K562 (cell line): Measurements from ENCODE around the gene PRR15L. TPM values are rescaled to one million over a fixed set of nuclear protein-coding genes. Genes with fewer than 3 reads are reported as not detected.

Experiments used
- ATAC-seq: fragments of 200-7000 bp; cut with Tn5 transposase; 3 replicates; pipeline ENCODE4 v1.9.1; 2020; ENCODE audit warnings: moderate library complexity
- BruUV-seq: library from RNA; stranded (reverse); fragments of 400-500 nt; replicated peaks from 2 replicates; lab custom pipeline; 2021; lab: Mats Ljungman, UMichigan
- CTCF ChIA-PET: fragments of 300-600 bp; formaldehyde crosslinking; extraction: SDS; loops from one replicate; lab custom pipeline; 2021; ENCODE audit warnings: low intra/inter-chr PET ratio; lab: Yijun Ruan, JAX
- POLR2A ChIA-PET: fragments of 300-600, 350-650 bp; sonication (Branson Sonifier 250); formaldehyde crosslinking; extraction: SDS; loops from one replicate; lab custom pipeline; 2021; ENCODE audit warnings: antibody characterized with exemption, inconsistent platforms; lab: Yijun Ruan, JAX
- DNase-seq, 4 experiments: peaks; one replicate each; pipeline versions ENCODE4 v3.0.0 to v3.0.0-alpha.2; 2011 to 2018; ENCODE audit warnings: low spot score in 3 of 4, mixed read lengths in 3 of 4; ENCODE audit errors: extremely low read depth in 1 of 4
- FAIRE-seq: peaks from 2 replicates; lab custom pipeline; 2011; peaks lifted over from hg19 to GRCh38; lab: Jason Lieb, UNC
- H2AFZ ChIP-seq: 2 replicates; pipeline ENCODE4 v1.6.0; 2011; ENCODE audit warnings: low read depth, low read length, control low read depth, inconsistent platforms
- H3K27ac ChIP-seq: fragments of 200-600 bp; 3 replicates; pipeline ENCODE4 v1.8.0; 2011; ENCODE audit warnings: low read depth, mild to moderate bottlenecking, control low read depth, inconsistent platforms, low read length, moderate library complexity, mixed read lengths; ENCODE audit errors: extremely low read depth
- H3K27me3 ChIP-seq, 2 experiments: fragments of 300-600 bp in 1 of 2; 2 replicates in 1 of 2; 3 replicates in 1 of 2; pipeline versions ENCODE4 v1.6.0 to v1.8.0; 2011; ENCODE audit warnings: inconsistent platforms in 2 of 2, low read length in 2 of 2, mild to moderate bottlenecking in 1 of 2, mixed read lengths in 1 of 2, moderate library complexity in 1 of 2; ENCODE audit not compliant: control insufficient read depth in 2 of 2, insufficient read depth in 2 of 2
- H3K36me3 ChIP-seq: fragments of 300-600 bp; 3 replicates; pipeline ENCODE4 v1.8.0; 2011; ENCODE audit warnings: mild to moderate bottlenecking, low read length, inconsistent platforms; ENCODE audit not compliant: control insufficient read depth, insufficient read depth
- H3K4me1 ChIP-seq, 2 experiments: fragments of 200-600 bp in 1 of 2; replicated peaks in 1 of 2; 2 replicates in 1 of 2; 3 replicates in 1 of 2; pipeline versions ENCODE4 v1.5.1 to v1.8.0; 2011; ENCODE audit warnings: inconsistent platforms in 2 of 2, low read length in 2 of 2, mild to moderate bottlenecking in 1 of 2, mixed read lengths in 1 of 2, moderate library complexity in 1 of 2; ENCODE audit not compliant: control insufficient read depth in 2 of 2, insufficient read depth in 2 of 2
- H3K4me2 ChIP-seq: 2 replicates; pipeline ENCODE4 v1.6.1; 2011; ENCODE audit warnings: low read length, control low read depth, inconsistent platforms, mixed read lengths; ENCODE audit not compliant: insufficient read depth
- H3K4me3 ChIP-seq: fragments of 200-600 bp; sonication (generic), shearing (Covaris generic); 2 replicates; pipeline ENCODE4 v1.5.1; 2016; ENCODE audit warnings: control low read depth, inconsistent platforms
- H3K79me2 ChIP-seq: fragments of 200-600 bp; 3 replicates; pipeline ENCODE4 v1.8.0; 2011; ENCODE audit warnings: low read length, inconsistent platforms; ENCODE audit not compliant: control insufficient read depth, insufficient read depth
- H3K9ac ChIP-seq, 2 experiments: 2 replicates each; pipeline versions ENCODE4 v1.6.0 to v1.6.1; 2011; ENCODE audit warnings: low read depth in 2 of 2, low read length in 2 of 2, control low read depth in 1 of 2, inconsistent platforms in 1 of 2, mild to moderate bottlenecking in 1 of 2, mixed read lengths in 1 of 2; ENCODE audit not compliant: insufficient read depth in 1 of 2
- H3K9me1 ChIP-seq: one replicate; pipeline ENCODE4 v1.6.0; 2011; ENCODE audit warnings: inconsistent platforms, mild to moderate bottlenecking, low read length, moderate library complexity; ENCODE audit not compliant: control insufficient read depth, insufficient read depth
- H3K9me3 ChIP-seq: replicated peaks from 2 replicates; pipeline ENCODE4 v1.5.1; 2011; ENCODE audit warnings: low read depth, low read length, inconsistent platforms; ENCODE audit not compliant: control insufficient read depth, insufficient read depth
- H4K20me1 ChIP-seq: replicated peaks from 2 replicates; pipeline ENCODE4 v1.6.1; 2011; ENCODE audit warnings: low read length, inconsistent platforms, mixed read lengths; ENCODE audit not compliant: control insufficient read depth, insufficient read depth
- CTBP1 ChIP-seq: fragments of 450-650 bp; IDR thresholded peaks from 2 replicates; pipeline ENCODE4 v1.6.1; 2016; ENCODE audit warnings: borderline replicate concordance
- E2F8 ChIP-seq: fragments of 450-650 bp; IDR thresholded peaks from 2 replicates; pipeline ENCODE4 v1.7.1; 2018; ENCODE audit warnings: mild to moderate bottlenecking, low read depth; ENCODE audit not compliant: partially characterized antibody
- ETV1 ChIP-seq: fragments of 450-650 bp; conservative IDR thresholded peaks from 2 replicates; pipeline ENCODE4 v1.6.1; 2016; ENCODE audit warnings: missing genetic modification characterization, control low read depth, low read depth, missing compliant biosample characterization
- HDAC8 ChIP-seq: fragments of 450-650 bp; IDR thresholded peaks from 2 replicates; pipeline ENCODE4 v1.6.1; 2016; ENCODE audit warnings: mild to moderate bottlenecking, missing genetic modification characterization, moderate library complexity, missing compliant biosample characterization
- HOXB6 ChIP-seq: fragments of 250-450 bp; sonication (Bioruptor Pico); IDR thresholded peaks from 2 replicates; pipeline ENCODE4 v1.5.1; 2022; ENCODE audit warnings: mild to moderate bottlenecking, borderline replicate concordance
- PML ChIP-seq: IDR thresholded peaks from 2 replicates; pipeline ENCODE4 v1.6.1; 2012; ENCODE audit warnings: low read length, inconsistent platforms
- POLR2B ChIP-seq: fragments of 450-650 bp; IDR thresholded peaks from 2 replicates; pipeline ENCODE4 v1.6.1; 2018; ENCODE audit warnings: low read depth; ENCODE audit not compliant: partially characterized antibody
- SIX5 ChIP-seq, 2 experiments: IDR thresholded peaks; 2 replicates each; pipeline ENCODE4 v1.6.1; 2011; ENCODE audit warnings: low read length in 2 of 2, borderline replicate concordance in 1 of 2, low read depth in 1 of 2, mild to moderate bottlenecking in 1 of 2, moderate library complexity in 1 of 2; ENCODE audit not compliant: insufficient read depth in 1 of 2
- ZC3H11A ChIP-seq: IDR thresholded peaks from 2 replicates; pipeline ENCODE4 v1.6.1; 2012; ENCODE audit warnings: low read depth, low read length, improper control_type of control experiment
- ZNF586 ChIP-seq: fragments of 450-650 bp; formaldehyde crosslinking; conservative IDR thresholded peaks from 2 replicates; pipeline ENCODE4 v1.4.0; 2020; ENCODE audit warnings: mild to moderate bottlenecking, moderate library complexity
- ZNF696 ChIP-seq: fragments of 250-450 bp; sonication (Bioruptor Pico); conservative IDR thresholded peaks from 2 replicates; pipeline ENCODE4 v1.4.0; 2020; ENCODE audit warnings: mild to moderate bottlenecking, moderate library complexity
- WGBS: fragments of 100-300 bp; shearing (Covaris generic); methylation state at CpG from one replicate; pipeline ENCODE4 v1.1.6; 2016; ENCODE audit warnings: low coverage, mixed read lengths; ENCODE audit not compliant: insufficient coverage; ENCODE audit errors: missing lambda C conversion rate; 5-methylcytosine and 5-hydroxymethylcytosine counted together
- in situ Hi-C: fragments of 300-500 bp; cut with MboI; formaldehyde crosslinking; loops from 4 replicates; pipeline ENCODE4 v1.15.0; 2018; ENCODE audit warnings: inconsistent platforms, mixed read lengths
- intact Hi-C: fragments of 100-400 bp; cut with micrococcal nuclease; formaldehyde crosslinking; loops from 2 replicates; pipeline ENCODE4 v1.14.2; 2022
- polyA plus RNA-seq, 8 experiments: library from polyadenylated mRNA; depleted of rRNA in 4 of 8; stranded (reverse) in 5 of 8; unstranded in 3 of 8; fragments of >200 nt; fragmentation: Nextera tagmentation in 2 of 8; fragmentation: Illumina TruSeq in 1 of 8; extraction: Ambion mirVana in 2 of 8; extraction: Trizol in 1 of 8; gene quantifications; 2 replicates each; pipeline versions ENCODE4 v1.2.1 to v1.2.3, GENCODE V29; 2011 to 2014; ENCODE audit warnings: inconsistent platforms in 1 of 8, missing spikeins in 1 of 8
- total RNA-seq, 7 experiments: library from RNA; depleted of rRNA in 6 of 7; stranded (reverse); fragments of >200 nt in 6 of 7; fragmentation: Illumina TruSeq in 2 of 7; extraction: Trizol in 2 of 7; gene quantifications; 2 replicates each; pipeline versions ENCODE4 v1.2.1 to v1.2.3, GENCODE V29; 2011 to 2021; ENCODE audit warnings: low replicate concordance in 1 of 7
- TF ChIP-seq, protein P1 (sequence below): fragments of 250-450 bp; sonication (Bioruptor Pico); IDR thresholded peaks from 2 replicates; pipeline ENCODE4 v1.8.0; 2022; ENCODE audit warnings: inconsistent platforms

PRR15L gene
- total and polyA plus RNA-seq, 9 of the 15 experiments (the other 6 are each of a cell fraction or from before 2014, with no cell fraction given) = 0.03 TPM; not detected in 8

- peaks cover 21 to 23% of the 10 kb centered on the region in 2 experiments for H3K4me1 ChIP-seq
- H3K9me1 ChIP-seq = no peaks in the 10 kb centered on the region
- in situ Hi-C loops = no loop called here
- no peak overlapping the region for H3K27ac ChIP-seq
- H3K4me3 ChIP-seq = no peak overlapping the region
- no peaks in the 10 kb centered on the region for H3K36me3 ChIP-seq
- no peak for ATAC-seq
- no peak overlapping the region for H3K9ac ChIP-seq
- no peak overlapping the region for H3K4me2 ChIP-seq
- H3K79me2 ChIP-seq = no peaks in the 10 kb centered on the region
- WGBS = 62% methylated on average over 12 of the region's 12 CpGs
- H3K9me3 ChIP-seq = no peaks in the 10 kb centered on the region; the same call in 1 of the 2 replicates
- TF ChIP-seq PML (no peak), CTBP1 (no peak), HDAC8 (tag) (no peak), HOXB6 (no peak), POLR2B (no peak), ZNF586 (CRISPR knock-in tag) (no peak), ZNF696 (no peak), ZC3H11A (no peak), E2F8 (no peak), ETV1 (tag) (no peak), SIX5 (IDR thresholded peaks at IDR 0.05; ENCODE audit: borderline replicate concordance in 1 of 2, insufficient read depth in 1 of 2, low read depth in 1 of 2, low read length in 2 of 2) (no peak)
- TF ChIP-seq, protein P1, sequence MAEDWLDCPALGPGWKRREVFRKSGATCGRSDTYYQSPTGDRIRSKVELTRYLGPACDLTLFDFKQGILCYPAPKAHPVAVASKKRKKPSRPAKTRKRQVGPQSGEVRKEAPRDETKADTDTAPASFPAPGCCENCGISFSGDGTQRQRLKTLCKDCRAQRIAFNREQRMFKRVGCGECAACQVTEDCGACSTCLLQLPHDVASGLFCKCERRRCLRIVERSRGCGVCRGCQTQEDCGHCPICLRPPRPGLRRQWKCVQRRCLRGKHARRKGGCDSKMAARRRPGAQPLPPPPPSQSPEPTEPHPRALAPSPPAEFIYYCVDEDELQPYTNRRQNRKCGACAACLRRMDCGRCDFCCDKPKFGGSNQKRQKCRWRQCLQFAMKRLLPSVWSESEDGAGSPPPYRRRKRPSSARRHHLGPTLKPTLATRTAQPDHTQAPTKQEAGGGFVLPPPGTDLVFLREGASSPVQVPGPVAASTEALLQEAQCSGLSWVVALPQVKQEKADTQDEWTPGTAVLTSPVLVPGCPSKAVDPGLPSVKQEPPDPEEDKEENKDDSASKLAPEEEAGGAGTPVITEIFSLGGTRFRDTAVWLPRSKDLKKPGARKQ = no peak
- ChIA-PET POLR2A (interaction anchor here (0.7 kb wide), 1 partner anchor 60 kb away, joined by 3 read pairs; no protein-coding TSS in a partner anchor), CTCF (no interaction called here)
- H4K20me1 ChIP-seq = no peaks in the 10 kb centered on the region
- intact Hi-C loops = no loop called here
- H2AFZ ChIP-seq = no peak overlapping the region
- H3K27me3 ChIP-seq = no peaks in the 10 kb centered on the region
- BruUV-seq = no TSS peak
- no peak for FAIRE-seq
- DNase-seq = no peak
Measured at GRCh38 chr17:48006936-48007709, 49.4 kb upstream of the PRR15L start.
